Choroid plexus epithelial cell (primary cell): Measurements from ENCODE around the gene FCN1.
A peak's percentile ranks its signal among the peaks of the same experiment; 100 is the strongest.

Experiments used
- DNase-seq: peaks from one replicate; pipeline ENCODE4 v3.0.0-alpha.2; 2010; ENCODE audit warnings: low read depth
- H3K4me3 ChIP-seq: 2 replicates; pipeline ENCODE4 v1.5.1; 2011; ENCODE audit warnings: low read depth, mild to moderate bottlenecking, control low read depth, low read length, moderate library complexity
- TF ChIP-seq, protein P1 (sequence below): conservative IDR thresholded peaks from 2 replicates; pipeline ENCODE4 v1.5.1; 2011; ENCODE audit warnings: low read depth, mild to moderate bottlenecking, control low read depth, inconsistent platforms, low read length, moderate library complexity

Gene FCN1

DNA sequence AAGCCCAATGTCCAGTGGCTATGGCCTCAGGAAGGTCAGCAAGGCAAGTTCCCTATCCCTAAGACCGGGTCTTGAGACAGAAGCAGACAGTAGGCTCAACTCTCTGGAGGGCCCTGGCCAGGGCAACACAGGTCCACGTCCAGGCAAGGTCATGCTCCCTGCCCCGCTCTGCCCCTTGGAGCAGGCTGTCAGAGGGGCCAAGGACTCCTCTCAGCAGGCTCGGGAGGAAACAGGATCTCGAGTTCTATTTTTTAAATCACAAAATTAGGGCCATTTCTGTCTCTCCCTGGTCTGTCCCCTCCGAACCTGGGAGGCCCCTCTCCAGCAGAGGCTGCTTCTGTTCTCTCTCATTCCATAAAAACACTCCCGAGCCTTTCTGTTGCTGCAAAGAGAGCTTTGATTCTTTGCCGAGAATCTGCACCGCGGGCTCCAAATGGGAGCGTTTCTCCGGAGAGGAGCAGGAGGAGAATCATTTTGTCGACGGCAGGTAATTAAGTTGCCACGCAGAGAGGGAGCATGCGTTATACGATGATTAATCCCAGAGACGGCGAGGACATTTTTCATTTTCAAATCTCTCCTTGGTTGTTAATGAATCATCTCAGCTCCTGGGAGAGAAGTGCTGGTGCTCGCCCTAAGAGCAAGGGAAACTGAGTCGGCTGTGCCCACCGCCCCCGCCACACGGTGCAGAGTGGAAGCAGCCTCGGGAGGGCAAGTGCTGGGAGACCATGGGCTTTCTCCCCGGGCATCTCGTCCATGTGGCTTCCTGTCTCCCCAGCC lies 24.5 kb upstream of the FCN1 start:
- no peak overlapping the region for H3K4me3 ChIP-seq
- DNase-seq = peak; percentile 5
- TF ChIP-seq, protein P1, sequence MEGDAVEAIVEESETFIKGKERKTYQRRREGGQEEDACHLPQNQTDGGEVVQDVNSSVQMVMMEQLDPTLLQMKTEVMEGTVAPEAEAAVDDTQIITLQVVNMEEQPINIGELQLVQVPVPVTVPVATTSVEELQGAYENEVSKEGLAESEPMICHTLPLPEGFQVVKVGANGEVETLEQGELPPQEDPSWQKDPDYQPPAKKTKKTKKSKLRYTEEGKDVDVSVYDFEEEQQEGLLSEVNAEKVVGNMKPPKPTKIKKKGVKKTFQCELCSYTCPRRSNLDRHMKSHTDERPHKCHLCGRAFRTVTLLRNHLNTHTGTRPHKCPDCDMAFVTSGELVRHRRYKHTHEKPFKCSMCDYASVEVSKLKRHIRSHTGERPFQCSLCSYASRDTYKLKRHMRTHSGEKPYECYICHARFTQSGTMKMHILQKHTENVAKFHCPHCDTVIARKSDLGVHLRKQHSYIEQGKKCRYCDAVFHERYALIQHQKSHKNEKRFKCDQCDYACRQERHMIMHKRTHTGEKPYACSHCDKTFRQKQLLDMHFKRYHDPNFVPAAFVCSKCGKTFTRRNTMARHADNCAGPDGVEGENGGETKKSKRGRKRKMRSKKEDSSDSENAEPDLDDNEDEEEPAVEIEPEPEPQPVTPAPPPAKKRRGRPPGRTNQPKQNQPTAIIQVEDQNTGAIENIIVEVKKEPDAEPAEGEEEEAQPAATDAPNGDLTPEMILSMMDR = no peak

DNA sequence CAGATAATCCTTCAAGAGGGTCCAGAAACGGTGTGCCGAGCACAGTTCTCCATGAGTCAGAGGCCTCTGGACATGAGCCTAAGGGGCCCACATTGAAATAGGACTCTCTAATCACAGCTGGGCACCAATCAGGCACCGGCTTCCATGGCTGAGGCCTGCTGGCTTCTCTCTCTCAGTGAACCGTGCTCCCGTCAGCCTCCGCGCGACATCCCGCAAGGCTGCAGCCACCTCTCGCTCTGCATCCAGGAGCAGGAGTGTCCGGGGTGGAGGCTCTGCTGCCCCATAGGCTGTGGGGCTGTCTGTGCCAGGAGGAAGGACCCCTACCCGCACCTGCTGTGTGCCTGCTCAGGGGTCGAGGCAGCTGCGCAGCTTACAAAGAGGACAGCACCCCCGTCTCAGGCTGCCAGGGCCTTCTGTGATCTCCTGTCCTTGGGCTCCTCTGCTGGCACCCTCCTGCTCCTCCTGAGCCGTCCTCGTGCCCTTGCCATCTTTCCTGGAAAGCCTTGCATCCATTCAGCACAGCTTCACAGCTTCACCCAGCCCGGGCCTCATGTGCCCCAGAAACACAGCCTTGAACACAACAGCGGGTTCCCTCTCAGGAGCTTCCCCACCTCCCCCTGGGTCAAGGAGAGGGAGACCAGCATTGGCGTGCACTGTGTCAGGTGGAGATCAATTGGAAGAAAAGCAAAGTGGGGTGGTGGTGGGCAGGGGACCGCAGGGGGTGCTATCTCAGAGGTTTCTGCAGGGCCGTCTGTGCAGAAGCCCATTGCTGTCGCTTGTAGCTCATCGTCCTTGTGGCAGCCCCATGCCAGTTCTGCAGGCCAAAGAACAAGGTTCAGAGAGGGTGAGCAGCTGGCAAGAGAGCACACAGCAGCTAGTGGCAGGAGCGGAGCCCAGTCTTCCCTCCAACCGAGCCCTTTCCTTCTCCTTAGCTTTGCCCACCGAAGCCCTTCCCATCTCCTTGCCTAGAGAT lies 22.8 kb upstream of the FCN1 start:
- TF ChIP-seq, protein P1 = no peak
- H3K4me3 ChIP-seq = no peak overlapping the region
- no peak for DNase-seq

DNA sequence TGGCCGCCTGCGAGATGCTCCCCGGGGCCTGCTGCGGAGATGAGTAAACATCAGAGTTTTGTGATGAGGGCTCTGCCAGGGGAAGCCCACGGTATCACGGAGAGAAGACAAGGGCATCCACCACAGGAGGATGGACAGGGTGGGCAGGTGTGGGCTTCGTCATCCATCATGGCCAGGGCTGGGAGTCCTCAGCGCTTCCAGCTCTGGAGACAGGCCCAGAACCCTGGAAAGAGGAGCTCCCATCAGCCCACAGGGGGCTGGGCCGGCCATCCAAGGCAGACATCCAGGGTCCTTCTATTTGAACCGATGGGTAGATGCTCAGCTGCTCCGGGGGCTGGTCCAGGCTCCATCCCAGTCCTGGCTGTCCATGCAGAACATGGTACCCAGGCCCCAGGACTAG lies 22.1 kb upstream of the FCN1 start:
- TF ChIP-seq, protein P1 = no peak
- DNase-seq = no peak

DNA sequence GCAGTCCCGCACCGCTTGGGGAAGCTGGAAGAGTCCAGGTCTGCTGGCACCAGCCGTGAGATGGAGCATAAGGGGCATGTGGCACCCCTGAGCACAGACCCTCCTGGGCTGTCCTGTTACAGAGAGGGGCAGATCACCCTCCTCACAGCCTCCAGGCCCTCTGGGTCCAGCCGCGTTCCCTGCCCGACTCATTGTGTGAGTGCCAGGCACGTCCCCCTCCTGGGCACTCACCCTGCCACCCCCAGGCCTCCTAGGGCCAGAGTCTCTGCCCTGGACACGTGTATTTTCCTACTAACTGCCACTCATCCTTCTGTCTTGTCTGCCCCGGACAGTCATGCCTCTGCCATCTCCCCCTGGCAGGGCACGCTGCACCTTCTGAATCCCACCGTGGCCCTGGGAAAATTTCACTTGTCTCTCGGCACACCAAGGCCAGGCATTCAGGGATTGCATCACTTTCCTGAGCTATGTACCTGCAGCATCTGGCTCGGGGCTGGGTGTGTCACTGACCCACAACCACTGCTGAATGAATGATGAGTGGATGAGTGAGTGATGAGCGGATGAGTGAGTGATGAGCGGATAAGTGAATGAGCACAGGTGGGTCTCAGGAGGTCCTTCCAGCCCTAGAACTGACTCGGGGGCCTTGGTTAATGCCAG lies 21.5 kb upstream of the FCN1 start:
- DNase-seq = no peak
- TF ChIP-seq, protein P1 = no peak
- no peak overlapping the region for H3K4me3 ChIP-seq

More for the DNA sequence above, 22.1 kb upstream of the FCN1 start:
- H3K4me3 ChIP-seq = no peak overlapping the region

DNA sequence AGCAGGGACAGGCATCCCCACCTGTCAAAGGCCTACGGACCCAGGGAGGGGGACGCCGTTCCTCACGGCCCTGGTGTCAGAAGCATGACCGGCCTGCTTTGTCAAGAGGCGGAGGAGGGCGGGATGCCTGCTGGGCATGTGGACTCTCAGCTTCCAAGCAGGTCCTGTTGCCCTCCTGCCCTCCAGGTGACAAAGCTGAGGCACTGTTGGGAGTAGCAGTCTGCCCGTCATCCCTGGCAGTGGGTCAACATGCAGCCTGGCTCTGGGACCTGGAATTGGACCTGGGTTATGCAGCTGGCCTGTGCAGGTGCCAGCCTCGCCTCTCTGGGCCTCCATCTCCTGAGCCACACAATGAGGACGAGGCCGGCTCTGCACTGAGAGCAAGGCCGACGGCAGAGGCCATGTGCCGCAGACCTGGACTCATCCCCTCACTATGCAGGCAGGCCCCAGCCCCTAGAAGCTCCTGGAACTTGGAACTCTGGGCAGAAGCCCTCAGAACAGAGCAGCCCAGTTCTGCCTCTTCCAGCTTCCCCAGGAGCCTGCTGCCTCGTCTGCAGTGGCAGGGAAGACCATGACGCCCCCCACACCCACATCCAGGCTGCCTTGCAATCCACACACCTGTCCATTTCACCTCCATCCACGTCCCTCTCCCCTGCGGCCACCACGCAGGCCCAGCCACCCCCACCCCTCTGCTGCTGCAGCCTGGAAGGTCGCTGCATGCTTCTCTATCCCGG lies 20.8 kb upstream of the FCN1 start:
- TF ChIP-seq, protein P1 = no peak
- DNase-seq = no peak
- no peak overlapping the region for H3K4me3 ChIP-seq
